Liver (tissue), 9 donors: ENCODE results near the gene GALNT6. TPM values are rescaled to one million over a fixed set of nuclear protein-coding genes. Genes with fewer than 3 reads are reported as not detected.
A peak's percentile ranks its signal among the peaks of the same experiment; 100 is the strongest.
"Not testable (repeated sequence)": the region's sequence is repeated elsewhere in the genome, so short reads cannot be mapped to it uniquely, and the experiment has no call there.

Experiments used
- DNase-seq: peaks from one replicate; pipeline ENCODE4 v3.0.0-alpha.2; 2017; ENCODE audit warnings: low spot score
- H3K27ac ChIP-seq, 2 donors: one replicate each; pipeline ENCODE4 v1.7.0; 2013; ENCODE audit warnings: inconsistent platforms in 2 of 2, low read length in 2 of 2, control low read depth in 1 of 2, low read depth in 1 of 2, mild to moderate bottlenecking in 1 of 2
- H3K27me3 ChIP-seq, 4 donors: one replicate each; pipeline versions ENCODE4 v1.6.1 to v1.7.0; 2013; ENCODE audit warnings: low read length in 3 of 4, inconsistent platforms in 1 of 4, mild to moderate bottlenecking in 1 of 4, moderate library complexity in 1 of 4; ENCODE audit not compliant: control insufficient read depth in 4 of 4, insufficient read depth in 4 of 4
- H3K36me3 ChIP-seq, 4 donors: one replicate each; pipeline versions ENCODE4 v1.6.1 to v1.7.0; 2013; ENCODE audit warnings: low read length in 3 of 4, mild to moderate bottlenecking in 3 of 4, low read depth in 1 of 4, moderate library complexity in 1 of 4; ENCODE audit not compliant: control insufficient read depth in 4 of 4, insufficient read depth in 3 of 4
- H3K4me1 ChIP-seq, 4 donors: one replicate each; pipeline versions ENCODE4 v1.6.1 to v1.7.0; 2013; ENCODE audit warnings: low read length in 3 of 4, mild to moderate bottlenecking in 3 of 4, moderate library complexity in 1 of 4; ENCODE audit not compliant: control insufficient read depth in 4 of 4, insufficient read depth in 4 of 4
- H3K4me3 ChIP-seq, 3 donors: one replicate each; pipeline versions ENCODE4 v1.6.1 to v1.7.0; 2013; ENCODE audit warnings: low read length in 3 of 3, control low read depth in 1 of 3, low read depth in 1 of 3, mild to moderate bottlenecking in 1 of 3
- H3K9ac ChIP-seq, 2 donors: one replicate each; pipeline ENCODE4 v1.7.0; 2013; ENCODE audit warnings: low read length in 2 of 2, mild to moderate bottlenecking in 2 of 2, moderate library complexity in 2 of 2, control low read depth in 1 of 2, low read depth in 1 of 2
- H3K9me3 ChIP-seq, 4 donors: one replicate each; pipeline versions ENCODE4 v1.6.1 to v1.7.0; 2013; ENCODE audit warnings: low read length in 3 of 4; ENCODE audit not compliant: control insufficient read depth in 4 of 4
- CTCF ChIP-seq: fragments of 150-350 bp; IDR thresholded peaks from 2 replicates; pipeline ENCODE4 v1.5.1; 2017; ENCODE audit warnings: improper control_type of control experiment, low read depth, low read length; ENCODE audit not compliant: missing input control
- EGR1 ChIP-seq, 2 donors: IDR thresholded peaks; 2 replicates each; pipeline ENCODE4 v1.6.1; 2016 to 2018; ENCODE audit warnings: antibody characterized with exemption in 2 of 2, low read depth in 2 of 2
- FOXA1 ChIP-seq: IDR thresholded peaks from 2 replicates; pipeline ENCODE4 v1.6.1; 2016; ENCODE audit warnings: antibody characterized with exemption
- FOXA2 ChIP-seq: IDR thresholded peaks from 2 replicates; pipeline ENCODE4 v1.6.1; 2016; ENCODE audit warnings: antibody characterized with exemption
- GABPA ChIP-seq, 2 donors: IDR thresholded peaks in 1 of 2; conservative IDR thresholded peaks in 1 of 2; 2 replicates each; pipeline ENCODE4 v1.6.1; 2016; ENCODE audit warnings: antibody characterized with exemption in 2 of 2, mild to moderate bottlenecking in 1 of 2, moderate library complexity in 1 of 2
- HNF4A ChIP-seq, 2 donors: conservative IDR thresholded peaks; 2 replicates each; pipeline ENCODE4 v1.6.1; 2016; ENCODE audit warnings: antibody characterized with exemption in 2 of 2, mild to moderate bottlenecking in 2 of 2
- HNF4G ChIP-seq: IDR thresholded peaks from 2 replicates; pipeline ENCODE4 v1.6.1; 2016; ENCODE audit warnings: antibody characterized with exemption
- JUND ChIP-seq, 2 donors: IDR thresholded peaks; 2 replicates each; pipeline ENCODE4 v1.6.1; 2016; ENCODE audit warnings: antibody characterized with exemption in 2 of 2
- MAX ChIP-seq: IDR thresholded peaks from 2 replicates; pipeline ENCODE4 v1.6.1; 2016; ENCODE audit warnings: antibody characterized with exemption
- RXRA ChIP-seq, 2 donors: IDR thresholded peaks; 2 replicates each; pipeline ENCODE4 v1.6.1; 2017 to 2018; ENCODE audit warnings: antibody characterized with exemption in 2 of 2, mild to moderate bottlenecking in 1 of 2
- SP1 ChIP-seq: IDR thresholded peaks from 2 replicates; pipeline ENCODE4 v1.6.1; 2018; ENCODE audit warnings: antibody characterized with exemption, mild to moderate bottlenecking
- TAF1 ChIP-seq: conservative IDR thresholded peaks from 2 replicates; pipeline ENCODE4 v1.6.1; 2016; ENCODE audit warnings: antibody characterized with exemption, mild to moderate bottlenecking
- YY1 ChIP-seq: IDR thresholded peaks from 2 replicates; pipeline ENCODE4 v1.6.1; 2016; ENCODE audit warnings: antibody characterized with exemption, mild to moderate bottlenecking
- ZBTB33 ChIP-seq: IDR thresholded peaks from 2 replicates; pipeline ENCODE4 v1.6.1; 2016; ENCODE audit warnings: antibody characterized with exemption
- WGBS: extraction: QIAGEN DNeasy Blood & Tissue Kit; methylation state at CpG from one replicate; pipeline ENCODE4 v1.1.7; 2013; 5-methylcytosine and 5-hydroxymethylcytosine counted together
- polyA plus RNA-seq, 2 donors: library from polyadenylated mRNA; stranded (reverse) in 1 of 2; unstranded in 1 of 2; fragments of 200-250 nt in 1 of 2; fragments of >200 nt in 1 of 2; fragmentation: Nextera tagmentation in 1 of 2; extraction: Ambion mirVana in 1 of 2; gene quantifications; one replicate each; pipeline versions ENCODE4 v1.2.1 to v1.2.3, GENCODE V29; 2013 to 2015
- total RNA-seq, 2 donors: library from RNA; depleted of rRNA; stranded (reverse); fragments of >200 nt; gene quantifications; one replicate each; pipeline ENCODE4 v1.2.3, GENCODE V29; 2014
- TF ChIP-seq, protein P1 (sequence below): IDR thresholded peaks from 2 replicates; pipeline ENCODE4 v1.6.1; 2016; ENCODE audit warnings: antibody characterized with exemption, mild to moderate bottlenecking
- TF ChIP-seq, protein P2 (sequence below): IDR thresholded peaks from 2 replicates; pipeline ENCODE4 v1.6.1; 2016; ENCODE audit warnings: antibody characterized with exemption
- donor health status: healthy.
- donor health status: healthy.
- donor health status: healthy.
- donor health status: healthy.
- donor health status: healthy.

Gene GALNT6
- total and polyA plus RNA-seq, 4 donors: 0.40 to 24.1 (median 1.2) TPM

GRCh38 chr12:51318846-51319599, 72.2 kb downstream of the GALNT6 start:
- WGBS: 63% methylated on average over 3 of the region's 3 CpGs
- TF ChIP-seq JUND (IDR thresholded peaks at IDR 0.05) (no peak), CTCF (no peak), HNF4A (conservative IDR thresholded peaks at IDR 0.05) (no peak), GABPA (IDR thresholded peaks at IDR 0.05 in 1 of 2, conservative IDR thresholded peaks at IDR 0.05 in 1 of 2) (no peak), FOXA1 (no peak), RXRA (IDR thresholded peaks at IDR 0.05) (no peak), EGR1 (IDR thresholded peaks at IDR 0.05; ENCODE audit: low read depth in 2 of 2) (no peak), ZBTB33 (no peak), FOXA2 (no peak), HNF4G (no peak), TAF1 (no peak), SP1 (no peak), YY1 (no peak), MAX (no peak)
- TF ChIP-seq, protein P1, sequence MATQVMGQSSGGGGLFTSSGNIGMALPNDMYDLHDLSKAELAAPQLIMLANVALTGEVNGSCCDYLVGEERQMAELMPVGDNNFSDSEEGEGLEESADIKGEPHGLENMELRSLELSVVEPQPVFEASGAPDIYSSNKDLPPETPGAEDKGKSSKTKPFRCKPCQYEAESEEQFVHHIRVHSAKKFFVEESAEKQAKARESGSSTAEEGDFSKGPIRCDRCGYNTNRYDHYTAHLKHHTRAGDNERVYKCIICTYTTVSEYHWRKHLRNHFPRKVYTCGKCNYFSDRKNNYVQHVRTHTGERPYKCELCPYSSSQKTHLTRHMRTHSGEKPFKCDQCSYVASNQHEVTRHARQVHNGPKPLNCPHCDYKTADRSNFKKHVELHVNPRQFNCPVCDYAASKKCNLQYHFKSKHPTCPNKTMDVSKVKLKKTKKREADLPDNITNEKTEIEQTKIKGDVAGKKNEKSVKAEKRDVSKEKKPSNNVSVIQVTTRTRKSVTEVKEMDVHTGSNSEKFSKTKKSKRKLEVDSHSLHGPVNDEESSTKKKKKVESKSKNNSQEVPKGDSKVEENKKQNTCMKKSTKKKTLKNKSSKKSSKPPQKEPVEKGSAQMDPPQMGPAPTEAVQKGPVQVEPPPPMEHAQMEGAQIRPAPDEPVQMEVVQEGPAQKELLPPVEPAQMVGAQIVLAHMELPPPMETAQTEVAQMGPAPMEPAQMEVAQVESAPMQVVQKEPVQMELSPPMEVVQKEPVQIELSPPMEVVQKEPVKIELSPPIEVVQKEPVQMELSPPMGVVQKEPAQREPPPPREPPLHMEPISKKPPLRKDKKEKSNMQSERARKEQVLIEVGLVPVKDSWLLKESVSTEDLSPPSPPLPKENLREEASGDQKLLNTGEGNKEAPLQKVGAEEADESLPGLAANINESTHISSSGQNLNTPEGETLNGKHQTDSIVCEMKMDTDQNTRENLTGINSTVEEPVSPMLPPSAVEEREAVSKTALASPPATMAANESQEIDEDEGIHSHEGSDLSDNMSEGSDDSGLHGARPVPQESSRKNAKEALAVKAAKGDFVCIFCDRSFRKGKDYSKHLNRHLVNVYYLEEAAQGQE: no peak
- TF ChIP-seq, protein P2, sequence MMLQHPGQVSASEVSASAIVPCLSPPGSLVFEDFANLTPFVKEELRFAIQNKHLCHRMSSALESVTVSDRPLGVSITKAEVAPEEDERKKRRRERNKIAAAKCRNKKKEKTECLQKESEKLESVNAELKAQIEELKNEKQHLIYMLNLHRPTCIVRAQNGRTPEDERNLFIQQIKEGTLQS: no peak
- H3K27me3 ChIP-seq: no peaks in the 10 kb centered on the region
- no peak overlapping the region for H3K4me3 ChIP-seq
- no peaks in the 10 kb centered on the region for H3K4me1 ChIP-seq
- H3K27ac ChIP-seq: peak overlapping the region; percentile 1 to 59
- no peak overlapping the region for H3K9ac ChIP-seq
- H3K36me3 ChIP-seq: no peaks in the 10 kb centered on the region
- DNase-seq: no peak
- H3K9me3 ChIP-seq: no peaks in the 10 kb centered on the region

GRCh38 chr12:51318057-51318806, 73.0 kb downstream of the GALNT6 start:
- not testable (repeated sequence) for H3K4me3 ChIP-seq, H3K27me3 ChIP-seq, H3K36me3 ChIP-seq, H3K4me1 ChIP-seq, H3K9ac ChIP-seq, H3K9me3 ChIP-seq, H3K27ac ChIP-seq, DNase-seq
- 89% methylated on average over 8 of the region's 8 CpGs for WGBS
